Measurements from ENCODE around the gene ARCN1. TPM values are rescaled to one million over a fixed set of nuclear protein-coding genes. Genes with fewer than 3 reads are reported as not detected.

The ARCN1 gene
- total and polyA plus RNA-seq, 9 of the 15 experiments (the other 6 are each of a cell fraction or from before 2014, with no cell fraction given): 30.0 to 224 (median 76.4) TPM

GRCh38 chr11:118528511-118528910 lies 43.7 kb upstream of the ARCN1 start:
- TF ChIP-seq POLR2G (IDR thresholded peaks at IDR 0.05; ENCODE audit: low read depth, low read length) (peak; percentile 66), PRDM10 (IDR thresholded peaks at IDR 0.05; ENCODE audit: partially characterized antibody) (peak; percentile 39), MAZ (CRISPR knock-in tag; conservative IDR thresholded peaks at IDR 0.05 in 1 of 2, IDR thresholded peaks at IDR 0.05 in 1 of 2) (no peak), TSHZ1 (CRISPR knock-in tag; IDR thresholded peaks at IDR 0.05) (no peak)
- WGBS (ENCODE audit: insufficient coverage, low coverage, missing lambda C conversion rate): 84% methylated on average over 6 of the region's 6 CpGs
- H3K9ac ChIP-seq (ENCODE audit: insufficient read depth in 1 of 2, low read depth in 2 of 2, low read length in 2 of 2): peak overlapping the region in 1 of 2 experiments; percentile 11; a peak in 2 of 4 replicates
- no peak for DNase-seq (ENCODE audit: extremely low read depth in 1 of 4, low spot score in 3 of 4)
- H3K27ac ChIP-seq (ENCODE audit: extremely low read depth, low read depth, low read length): no peak overlapping the region
- CTCF ChIA-PET (ENCODE audit: low intra/inter-chr PET ratio): interaction anchor here (0.5 kb wide), 1 partner anchor 330 kb away, joined by 4 read pairs; no protein-coding TSS in a partner anchor
- intact Hi-C loops (cut with micrococcal nuclease) (no loop called here), in situ Hi-C loops (cut with MboI) (no loop called here)
- no peak overlapping the region for H3K4me2 ChIP-seq (ENCODE audit: insufficient read depth, low read length)
- no TSS peak for BruUV-seq (replicated peaks)
- ATAC-seq: no peak
- H3K9me3 ChIP-seq (replicated peaks; ENCODE audit: control insufficient read depth, insufficient read depth, low read depth, low read length): no peaks in the 10 kb centered on the region
- H3K36me3 ChIP-seq (ENCODE audit: control insufficient read depth, insufficient read depth, low read length): peaks cover 18% of the 10 kb centered on the region
- no peaks in the 10 kb centered on the region for H3K27me3 ChIP-seq (ENCODE audit: control insufficient read depth in 2 of 2, insufficient read depth in 2 of 2, low read length in 2 of 2)
- FAIRE-seq: no peak
- no peaks in the 10 kb centered on the region; the same call in 2 of the 3 replicates for H3K79me2 ChIP-seq (ENCODE audit: control insufficient read depth, insufficient read depth, low read length)
- H4K20me1 ChIP-seq (replicated peaks; ENCODE audit: control insufficient read depth, insufficient read depth, low read length): no peaks in the 10 kb centered on the region
- H3K9me1 ChIP-seq (ENCODE audit: control insufficient read depth, insufficient read depth, low read length): no peaks in the 10 kb centered on the region
- H3K4me3 ChIP-seq: no peak overlapping the region
- peaks cover 9 to 38% of the 10 kb centered on the region in 2 experiments; a peak in 4 of 5 replicates for H3K4me1 ChIP-seq (replicated peaks in 1 of 2; ENCODE audit: control insufficient read depth in 2 of 2, insufficient read depth in 2 of 2, low read length in 2 of 2)
- POLR2A ChIA-PET: interaction anchor here (0.6 to 1.5 kb wide), 3 partner anchors 22 to 269 kb away, joined by 3 to 4 read pairs (median 3); partner anchors contain the start of gene ARCN1
- H2AFZ ChIP-seq (ENCODE audit: low read depth, low read length): no peak overlapping the region

Measured in K562 (cell line).